T-helper 17 cell (primary cell): ENCODE data around the gene MAPT. TPM values are rescaled to one million over a fixed set of nuclear protein-coding genes. Genes with fewer than 3 reads are reported as not detected.

Source experiments
- ATAC-seq: fragments of 150-1000 bp; cut with Tn5 transposase; 2 replicates; pipeline ENCODE4 v1.10.0; 2021; ENCODE audit warnings: mild to moderate bottlenecking, moderate library complexity
- DNase-seq, 3 donors: peaks; one replicate each; pipeline versions ENCODE4 v3.0.0 to v3.0.0-alpha.2; 2020 to 2021
- H3K9me3 ChIP-seq: one replicate; pipeline ENCODE4 v1.7.0; 2013; ENCODE audit warnings: low read length, mild to moderate bottlenecking; ENCODE audit not compliant: control insufficient read depth, poor library complexity, severe bottlenecking
- H3K27ac Mint-ChIP-seq: one replicate; pipeline ENCODE4 v1.8.0; 2022; ENCODE audit warnings: mild to moderate bottlenecking, moderate library complexity, mixed read lengths
- H3K27me3 Mint-ChIP-seq: one replicate; pipeline ENCODE4 v1.8.0; 2022; ENCODE audit warnings: mixed read lengths
- H3K36me3 Mint-ChIP-seq: one replicate; pipeline ENCODE4 v1.8.0; 2022; ENCODE audit warnings: low read depth, mixed read lengths
- H3K4me1 Mint-ChIP-seq: one replicate; pipeline ENCODE4 v1.8.0; 2022; ENCODE audit warnings: mild to moderate bottlenecking, mixed read lengths
- H3K4me3 Mint-ChIP-seq: one replicate; pipeline ENCODE4 v1.8.0; 2022; ENCODE audit warnings: mild to moderate bottlenecking, moderate library complexity, mixed read lengths
- total RNA-seq, 4 donors: library from RNA in 2 of 4; stranded (reverse) in 2 of 4; gene quantifications; one replicate each; pipeline ENCODE4 v1.2.3 and lab custom pipeline; 2022 to 2026

MAPT gene
- total RNA-seq (1 to 10 TPM; 1.2 to 2.3 TPM), total RNA-seq (lab: John Stamatoyannopoulos, UW) (0.81 to 0.90 reads per million in 2 donors)

DNA sequence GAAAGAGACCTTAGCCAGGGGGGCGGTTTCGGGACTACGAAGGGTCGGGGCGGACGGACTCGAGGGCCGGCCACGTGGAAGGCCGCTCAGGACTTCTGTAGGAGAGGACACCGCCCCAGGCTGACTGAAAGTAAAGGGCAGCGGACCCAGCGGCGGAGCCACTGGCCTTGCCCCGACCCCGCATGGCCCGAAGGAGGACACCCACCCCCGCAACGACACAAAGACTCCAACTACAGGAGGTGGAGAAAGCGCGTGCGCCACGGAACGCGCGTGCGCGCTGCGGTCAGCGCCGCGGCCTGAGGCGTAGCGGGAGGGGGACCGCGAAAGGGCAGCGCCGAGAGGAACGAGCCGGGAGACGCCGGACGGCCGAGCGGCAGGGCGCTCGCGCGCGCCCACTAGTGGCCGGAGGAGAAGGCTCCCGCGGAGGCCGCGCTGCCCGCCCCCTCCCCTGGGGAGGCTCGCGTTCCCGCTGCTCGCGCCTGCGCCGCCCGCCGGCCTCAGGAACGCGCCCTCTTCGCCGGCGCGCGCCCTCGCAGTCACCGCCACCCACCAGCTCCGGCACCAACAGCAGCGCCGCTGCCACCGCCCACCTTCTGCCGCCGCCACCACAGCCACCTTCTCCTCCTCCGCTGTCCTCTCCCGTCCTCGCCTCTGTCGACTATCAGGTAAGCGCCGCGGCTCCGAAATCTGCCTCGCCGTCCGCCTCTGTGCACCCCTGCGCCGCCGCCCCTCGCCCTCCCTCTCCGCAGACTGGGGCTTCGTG lies at the start of gene MAPT:
TSS of gene MAPT (plus strand) at position 533 of the 763 bp plus-strand sequence. CDS start 67,784 bp downstream, outside the sequence.
- Mint-ChIP-seq H3K4me1 (peaks cover 13% of the 10 kb centered on the region), H3K27me3 (peaks cover 19% of the 10 kb centered on the region), H3K4me3 (peak within 1 kb of the TSS; percentile 88), H3K27ac (peak within 1 kb of the TSS; percentile 80), H3K36me3 (no peaks in the 10 kb centered on the region)
- H3K9me3 ChIP-seq, result no peaks in the 10 kb centered on the region
- DNase-seq, result peak; percentile 72 to 79 (median 77)
- peak; percentile 90 for ATAC-seq

- ATAC-seq (no peak), DNase-seq (no peak)
- Mint-ChIP-seq H3K4me1 (no peaks in the 10 kb centered on the region), H3K27ac (no peak within 1 kb of the TSS), H3K4me3 (no peak within 1 kb of the TSS), H3K36me3 (no peaks in the 10 kb centered on the region), H3K27me3 (peaks cover 6% of the 10 kb centered on the region)
- no peaks in the 10 kb centered on the region for H3K9me3 ChIP-seq
Measured at GRCh38 chr17:45844695-45845375, 49.5 kb upstream of the MAPT start, which contains the start of gene SPPL2C. Gene SPPL2C (plus strand): TSS chr17:45844881. CDS start chr17:45844907, 26 bp downstream.

GRCh38 chr17:45845376-45846185 lies 48.8 kb upstream of the MAPT start:
- H3K4me3 Mint-ChIP-seq, result no peak overlapping the region
- H3K36me3 Mint-ChIP-seq, result no peaks in the 10 kb centered on the region
- peaks cover 6% of the 10 kb centered on the region for H3K27me3 Mint-ChIP-seq
- ATAC-seq (no peak), DNase-seq (no peak)
- no peaks in the 10 kb centered on the region for H3K4me1 Mint-ChIP-seq
- no peak overlapping the region for H3K27ac Mint-ChIP-seq
- H3K9me3 ChIP-seq, result no peaks in the 10 kb centered on the region

DNA sequence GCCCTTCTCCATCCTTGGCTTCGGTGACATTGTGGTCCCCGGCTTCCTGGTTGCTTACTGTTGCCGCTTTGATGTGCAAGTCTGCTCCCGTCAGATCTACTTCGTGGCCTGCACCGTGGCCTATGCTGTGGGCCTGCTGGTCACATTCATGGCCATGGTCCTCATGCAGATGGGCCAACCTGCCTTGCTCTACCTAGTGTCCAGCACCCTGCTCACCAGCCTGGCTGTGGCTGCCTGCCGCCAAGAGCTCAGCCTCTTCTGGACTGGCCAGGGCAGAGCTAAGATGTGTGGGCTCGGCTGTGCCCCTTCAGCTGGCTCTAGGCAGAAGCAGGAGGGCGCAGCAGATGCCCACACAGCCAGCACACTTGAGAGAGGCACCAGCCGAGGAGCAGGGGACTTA lies 48.1 kb upstream of the MAPT start:
- no peaks in the 10 kb centered on the region for H3K4me1 Mint-ChIP-seq
- ATAC-seq (no peak), DNase-seq (no peak)
- H3K36me3 Mint-ChIP-seq, result no peaks in the 10 kb centered on the region
- peaks cover 6% of the 10 kb centered on the region for H3K27me3 Mint-ChIP-seq
- no peaks in the 10 kb centered on the region for H3K9me3 ChIP-seq
- H3K4me3 Mint-ChIP-seq, result no peak overlapping the region
- no peak overlapping the region for H3K27ac Mint-ChIP-seq

DNA sequence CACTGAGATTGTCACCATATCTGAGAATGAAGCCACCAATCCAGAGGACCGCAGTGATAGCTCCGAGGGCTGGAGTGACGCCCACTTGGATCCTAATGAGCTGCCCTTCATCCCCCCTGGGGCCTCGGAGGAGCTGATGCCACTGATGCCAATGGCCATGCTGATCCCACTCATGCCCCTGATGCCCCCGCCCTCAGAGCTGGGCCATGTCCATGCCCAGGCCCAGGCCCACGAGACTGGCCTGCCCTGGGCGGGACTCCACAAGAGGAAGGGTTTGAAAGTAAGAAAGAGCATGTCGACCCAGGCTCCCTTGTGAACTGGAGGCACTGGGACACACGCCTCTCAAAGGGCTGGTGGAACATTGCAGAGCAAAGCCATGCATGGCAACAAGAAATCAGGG lies 47.7 kb upstream of the MAPT start:
- peaks cover 6% of the 10 kb centered on the region for H3K27me3 Mint-ChIP-seq
- no peak for DNase-seq
- H3K36me3 Mint-ChIP-seq, result no peaks in the 10 kb centered on the region
- H3K27ac Mint-ChIP-seq, result no peak overlapping the region
- no peaks in the 10 kb centered on the region for H3K9me3 ChIP-seq
- H3K4me3 Mint-ChIP-seq, result no peak overlapping the region
- no peak for ATAC-seq
- no peaks in the 10 kb centered on the region for H3K4me1 Mint-ChIP-seq

DNA sequence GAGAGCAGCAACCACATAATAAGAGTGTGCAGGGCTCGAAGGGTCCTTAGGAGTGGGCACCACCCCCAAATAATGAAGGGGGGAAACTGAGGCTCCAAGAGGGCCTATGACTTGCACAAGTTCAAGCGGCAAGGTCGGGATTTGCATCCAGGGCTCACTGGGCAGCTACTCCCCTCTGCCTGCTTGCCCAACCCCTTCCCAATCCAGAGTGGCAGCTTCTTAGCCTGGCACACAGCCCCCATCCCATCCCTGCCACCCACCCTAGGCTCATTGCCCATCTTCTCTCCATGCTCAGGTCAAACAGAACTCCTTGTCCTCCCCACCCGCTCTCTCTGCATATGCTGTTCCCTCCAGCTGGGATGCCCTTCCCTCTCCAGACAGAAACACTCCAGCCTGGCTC lies 47.3 kb upstream of the MAPT start:
- Mint-ChIP-seq H3K4me1 (no peaks in the 10 kb centered on the region), H3K36me3 (no peaks in the 10 kb centered on the region), H3K27me3 (peaks cover 6% of the 10 kb centered on the region), H3K4me3 (no peak overlapping the region), H3K27ac (no peak overlapping the region)
- ATAC-seq (no peak), DNase-seq (no peak)
- no peaks in the 10 kb centered on the region for H3K9me3 ChIP-seq

- Mint-ChIP-seq H3K27ac (no peak overlapping the region), H3K4me3 (no peak overlapping the region), H3K36me3 (no peaks in the 10 kb centered on the region), H3K4me1 (peaks cover 3% of the 10 kb centered on the region), H3K27me3 (peaks cover 10% of the 10 kb centered on the region)
- ATAC-seq (no peak), DNase-seq (no peak)
- H3K9me3 ChIP-seq, result no peaks in the 10 kb centered on the region
Measured at GRCh38 chr17:45847747-45848146, 46.6 kb upstream of the MAPT start.

DNA sequence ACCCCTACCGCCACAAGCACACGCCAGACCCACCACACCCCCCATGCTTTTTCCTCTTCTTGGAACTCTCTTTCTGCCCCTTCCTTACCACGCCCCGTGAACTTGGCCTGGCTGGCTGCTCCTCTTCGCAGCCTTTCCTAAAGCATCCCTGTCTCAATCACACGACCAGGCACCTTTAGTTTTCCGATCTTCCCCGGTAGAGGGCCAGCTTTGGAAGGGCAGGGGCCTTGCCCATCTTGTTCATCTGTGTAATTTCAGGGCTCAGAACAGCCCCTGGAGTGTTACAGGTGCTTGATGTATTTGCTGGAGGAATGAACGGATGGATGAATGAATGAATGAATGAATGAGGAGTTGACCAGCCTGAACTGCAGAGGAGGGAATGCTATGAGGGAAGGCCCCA lies 45.9 kb upstream of the MAPT start:
- H3K27me3 Mint-ChIP-seq, result peaks cover 10% of the 10 kb centered on the region
- no peak overlapping the region for H3K4me3 Mint-ChIP-seq

DNA sequence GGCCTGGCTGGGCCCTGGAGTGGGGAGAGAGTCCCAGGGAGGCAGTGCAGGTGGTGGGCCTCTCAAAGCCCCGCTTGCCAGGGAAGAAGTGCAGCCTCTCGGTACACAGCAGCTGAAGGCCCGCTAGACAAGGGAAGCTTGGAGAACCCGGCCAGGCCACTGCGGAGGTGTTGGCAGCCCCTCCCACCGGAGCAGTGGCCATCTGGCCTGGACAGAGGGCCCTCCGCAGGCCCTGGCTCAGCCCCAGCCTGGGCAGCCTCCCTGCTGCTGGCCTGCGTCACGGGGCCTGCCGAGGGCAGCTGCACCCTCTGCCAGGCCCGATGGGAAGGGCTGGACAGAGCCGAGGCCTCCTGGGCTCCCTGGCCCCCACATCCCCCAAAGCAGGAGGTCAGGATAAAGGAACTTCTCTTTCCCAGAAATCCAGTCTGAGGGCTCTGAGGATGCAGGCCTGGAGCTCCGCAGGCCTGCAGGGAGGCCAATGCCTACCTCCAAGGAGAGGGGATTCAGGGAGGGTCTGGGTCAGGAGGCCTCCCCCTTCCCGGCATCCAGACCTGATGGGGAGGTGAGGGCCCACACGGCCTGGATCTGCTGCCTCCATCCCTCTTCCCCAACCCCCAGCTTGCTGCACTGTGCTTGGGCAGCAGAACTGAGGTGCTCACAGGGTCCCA lies 45.4 kb upstream of the MAPT start:
- ATAC-seq, result no peak
- Mint-ChIP-seq H3K4me3 (no peak overlapping the region), H3K4me1 (peaks cover 3% of the 10 kb centered on the region), H3K27ac (no peak overlapping the region), H3K36me3 (no peaks in the 10 kb centered on the region), H3K27me3 (peaks cover 10% of the 10 kb centered on the region)
- H3K9me3 ChIP-seq, result no peaks in the 10 kb centered on the region
- no peak for DNase-seq

More for the DNA sequence above, 45.9 kb upstream of the MAPT start:
- DNase-seq (no peak), ATAC-seq (no peak)
- Mint-ChIP-seq H3K36me3 (no peaks in the 10 kb centered on the region), H3K27ac (no peak overlapping the region), H3K4me1 (peaks cover 3% of the 10 kb centered on the region)
- no peaks in the 10 kb centered on the region for H3K9me3 ChIP-seq

DNA sequence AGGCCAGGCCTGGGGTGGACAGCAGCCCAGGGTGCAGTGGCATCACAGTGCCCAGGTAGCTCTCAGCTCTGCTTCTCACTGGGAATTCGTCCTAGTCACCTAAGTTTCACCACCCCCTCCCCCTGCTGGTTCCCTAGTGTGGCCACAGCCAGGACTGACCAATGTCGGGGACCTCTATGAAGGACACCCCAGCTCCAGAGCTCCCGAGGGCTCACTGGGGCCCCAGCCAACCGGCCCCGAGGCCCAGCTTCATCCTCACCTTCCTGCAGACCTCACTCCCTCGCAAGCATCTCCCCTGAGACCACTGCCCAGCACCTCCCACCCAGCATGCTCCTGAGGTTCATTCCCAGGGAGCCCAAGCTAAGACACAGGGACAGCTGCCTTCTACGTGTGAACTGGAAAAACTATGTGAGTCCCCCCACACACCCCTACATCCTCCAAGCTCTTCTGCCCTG lies 44.8 kb upstream of the MAPT start:
- no peak overlapping the region for H3K4me3 Mint-ChIP-seq
- peaks cover 14% of the 10 kb centered on the region for H3K27me3 Mint-ChIP-seq
- ATAC-seq (no peak), DNase-seq (no peak)
- no peaks in the 10 kb centered on the region for H3K36me3 Mint-ChIP-seq
- H3K27ac Mint-ChIP-seq, result no peak overlapping the region
- H3K4me1 Mint-ChIP-seq, result peaks cover 3% of the 10 kb centered on the region
- H3K9me3 ChIP-seq, result no peaks in the 10 kb centered on the region

GRCh38 chr17:45850011-45850410 lies 44.3 kb upstream of the MAPT start:
- ATAC-seq (no peak), DNase-seq (no peak)
- Mint-ChIP-seq H3K4me1 (peaks cover 3% of the 10 kb centered on the region), H3K27ac (no peak overlapping the region), H3K36me3 (no peaks in the 10 kb centered on the region), H3K4me3 (no peak overlapping the region), H3K27me3 (peaks cover 16% of the 10 kb centered on the region)
- H3K9me3 ChIP-seq, result no peaks in the 10 kb centered on the region

- no peaks in the 10 kb centered on the region for H3K9me3 ChIP-seq
- H3K27me3 Mint-ChIP-seq, result peaks cover 16% of the 10 kb centered on the region
- no peak overlapping the region for H3K27ac Mint-ChIP-seq
- DNase-seq (no peak), ATAC-seq (no peak)
- H3K36me3 Mint-ChIP-seq, result no peaks in the 10 kb centered on the region
- H3K4me3 Mint-ChIP-seq, result no peak overlapping the region
- peaks cover 3% of the 10 kb centered on the region for H3K4me1 Mint-ChIP-seq
Measured at GRCh38 chr17:45850468-45850867, 43.9 kb upstream of the MAPT start.
